GM12878 (cell line): Measurements from ENCODE around the gene ETFBKMT. TPM values are rescaled to one million over a fixed set of nuclear protein-coding genes. Genes with fewer than 3 reads are reported as not detected.

Experiments used
- ATAC-seq: fragments of 200-7000 bp; cut with Tn5 transposase; 3 replicates; pipeline ENCODE4 v1.9.1; 2020; ENCODE audit warnings: mild to moderate bottlenecking, moderate library complexity
- BruUV-seq: library from RNA; stranded (reverse); fragments of 400-500 nt; replicated peaks from 2 replicates; lab custom pipeline; 2021; lab: Mats Ljungman, UMichigan
- CTCF ChIA-PET: fragments of 300-600 bp; sonication (Branson Sonifier 250); formaldehyde crosslinking; extraction: SDS; loops from one replicate; lab custom pipeline; 2021; ENCODE audit warnings: inconsistent platforms; lab: Yijun Ruan, JAX
- POLR2A ChIA-PET: fragments of 350-600 bp; formaldehyde crosslinking; extraction: SDS; loops from one replicate; lab custom pipeline; 2021; ENCODE audit warnings: inconsistent platforms; lab: Charles Lee
- RAD21 ChIA-PET: fragments of 300-600 bp; sonication (Branson Sonifier 250); formaldehyde crosslinking; loops from one replicate; lab custom pipeline; 2023; ENCODE audit warnings: antibody characterized with exemption; ENCODE audit not compliant: unreplicated experiment; lab: Charles Lee
- SMC1A ChIA-PET: fragments of 300-600 bp; sonication (Branson Sonifier 250); formaldehyde crosslinking; loops from one replicate; lab custom pipeline; 2023; ENCODE audit not compliant: unreplicated experiment, uncharacterized antibody; lab: Charles Lee
- DNase-seq: peaks from one replicate; pipeline ENCODE4 v3.0.0-alpha.2; 2011; ENCODE audit warnings: low read depth, low spot score
- FAIRE-seq: peaks from 3 replicates; lab custom pipeline; 2011; peaks lifted over from hg19 to GRCh38; lab: Jason Lieb, UNC
- H2AFZ ChIP-seq: 2 replicates; pipeline ENCODE4 v1.6.0; 2011; ENCODE audit warnings: low read depth, low read length, control low read depth; ENCODE audit not compliant: control insufficient read depth
- H3K27ac ChIP-seq: 2 replicates; pipeline ENCODE4 v1.5.1; 2011; ENCODE audit warnings: control low read depth; ENCODE audit not compliant: control insufficient read depth, insufficient read depth
- H3K27me3 ChIP-seq, 2 experiments: replicated peaks in 1 of 2; 2 replicates each; pipeline versions ENCODE4 v1.6.0 to v1.6.1; 2011; ENCODE audit warnings: low read length in 1 of 2; ENCODE audit not compliant: control insufficient read depth in 2 of 2, insufficient read depth in 2 of 2
- H3K36me3 ChIP-seq, 2 experiments: 2 replicates each; pipeline ENCODE4 v1.5.1; 2011; ENCODE audit warnings: low read length in 1 of 2; ENCODE audit not compliant: control insufficient read depth in 2 of 2, insufficient read depth in 2 of 2
- H3K4me1 ChIP-seq: 2 replicates; pipeline ENCODE4 v1.6.1; 2011; ENCODE audit warnings: mild to moderate bottlenecking, low read length, moderate library complexity, mixed read lengths; ENCODE audit not compliant: control insufficient read depth, insufficient read depth
- H3K4me2 ChIP-seq: 2 replicates; pipeline ENCODE4 v1.6.0; 2011; ENCODE audit warnings: control low read depth; ENCODE audit not compliant: control insufficient read depth, insufficient read depth
- H3K4me3 ChIP-seq: fragments of 200-600 bp; sonication (generic); 2 replicates; pipeline ENCODE4 v1.5.1; 2016
- H3K79me2 ChIP-seq: 2 replicates; pipeline ENCODE4 v1.6.0; 2011; ENCODE audit warnings: low read length; ENCODE audit not compliant: control insufficient read depth, insufficient read depth
- H3K9ac ChIP-seq: 2 replicates; pipeline ENCODE4 v1.8.0; 2011; ENCODE audit warnings: low read length, control low read depth, mixed read lengths; ENCODE audit not compliant: control insufficient read depth, insufficient read depth
- H3K9me3 ChIP-seq: replicated peaks from 3 replicates; pipeline ENCODE4 v1.5.1; 2011; ENCODE audit warnings: mild to moderate bottlenecking, low read length; ENCODE audit not compliant: control insufficient read depth, insufficient read depth
- H4K20me1 ChIP-seq: 2 replicates; pipeline ENCODE4 v1.6.0; 2011; ENCODE audit not compliant: control insufficient read depth, insufficient read depth
- PRDM15 ChIP-seq: fragments of 450-650 bp; formaldehyde crosslinking; IDR thresholded peaks from 2 replicates; pipeline ENCODE4 v1.4.0; 2020; ENCODE audit warnings: mild to moderate bottlenecking, moderate library complexity
- RCOR1 ChIP-seq: conservative IDR thresholded peaks from 2 replicates; pipeline ENCODE4 v1.6.1; 2012; ENCODE audit warnings: low read depth, low read length, improper control_type of control experiment
- RFX5 ChIP-seq: IDR thresholded peaks from 2 replicates; pipeline ENCODE4 v1.6.1; 2011; ENCODE audit warnings: low read depth, low read length, improper control_type of control experiment
- RUNX3 ChIP-seq: IDR thresholded peaks from 2 replicates; pipeline ENCODE4 v1.6.1; 2012; ENCODE audit warnings: low read length, inconsistent platforms
- WGBS: methylation state at CpG from one replicate; pipeline ENCODE4 v1.1.6; 2016; ENCODE audit warnings: low lambda C conversion rate; ENCODE audit not compliant: insufficient replicate concordance, insufficient coverage; ENCODE audit errors: missing lambda C conversion rate; 5-methylcytosine and 5-hydroxymethylcytosine counted together
- in situ Hi-C: fragments of 300-500 bp; cut with MboI; formaldehyde crosslinking; loops from 9 replicates; pipeline ENCODE4 v1.14.3; 2018; ENCODE audit warnings: mixed read lengths
- intact Hi-C: fragments of 100-400 bp; cut with micrococcal nuclease; formaldehyde crosslinking; loops from one replicate; pipeline ENCODE4 v1.14.2; 2022; ENCODE audit not compliant: unreplicated experiment
- polyA plus RNA-seq, 11 experiments: library from polyadenylated mRNA; depleted of rRNA in 4 of 11; unstranded in 6 of 11; stranded (reverse) in 5 of 11; fragments of >200 nt; fragmentation: Nextera tagmentation in 4 of 11; fragmentation: Illumina TruSeq in 1 of 11; extraction: Ambion mirVana in 4 of 11; extraction: Trizol in 1 of 11; gene quantifications; 1 replicate in 1 of 11; 2 replicates in 10 of 11; pipeline versions ENCODE4 v1.2.1 to v1.2.3, GENCODE V29; 2011 to 2016; ENCODE audit warnings: inconsistent platforms in 2 of 11, missing spikeins in 2 of 11, low read depth in 1 of 11
- total RNA-seq, 4 experiments: library from RNA; depleted of rRNA in 3 of 4; stranded (reverse); fragments of >200 nt in 3 of 4; fragmentation: Illumina TruSeq in 1 of 4; extraction: Trizol in 1 of 4; gene quantifications; 2 replicates each; pipeline versions ENCODE4 v1.2.1 to v1.2.3, GENCODE V29; 2013 to 2021

Gene ETFBKMT
- total and polyA plus RNA-seq, 10 of the 15 experiments (the other 5 are each of a cell fraction or from before 2014, with no cell fraction given), result 0.25 to 1.1 (median 0.65) TPM

GRCh38 chr12:31622038-31622437, 37.5 kb upstream of the ETFBKMT start (continued):
- TF ChIP-seq PRDM15 (CRISPR knock-in tag) (no peak), RCOR1 (no peak)
- TF ChIP-seq, all 136 proteins: peak for 0

- no peak for ATAC-seq
These were observed 33.1 kb upstream of the ETFBKMT start for GRCh38 chr12:31626270-31626995.

More at GRCh38 chr12:31626270-31626995, 33.1 kb upstream of the ETFBKMT start:
- intact Hi-C loops, result no loop called here
- POLR2A ChIA-PET, result no interaction called here
- Histone ChIP-seq H3K4me3 (no peak overlapping the region), H4K20me1 (no peaks in the 10 kb centered on the region), H2AFZ (no peak overlapping the region), H3K27ac (no peak overlapping the region), H3K4me2 (no peak overlapping the region), H3K27me3 (no peaks in the 10 kb centered on the region), H3K4me1 (peaks cover under 1% of the 10 kb centered on the region; the same call in 1 of the 2 replicates)
- no peak for DNase-seq
- WGBS, result 45% methylated on average over 7 of the region's 7 CpGs
- no peak for TF ChIP-seq RFX5
- TF ChIP-seq RUNX3, result 0 out of 2 replicates have a peak, but pooled peaks have one; percentile 4
- TF ChIP-seq, all 136 proteins: peak for 1
- BruUV-seq, result no TSS peak
- SMC1A ChIA-PET, result no interaction called here
- in situ Hi-C loops, result no loop called here
- Histone ChIP-seq H3K9ac (no peak overlapping the region), H3K79me2 (no peaks in the 10 kb centered on the region), H3K9me3 (peaks cover 6% of the 10 kb centered on the region; the same call in 2 of the 3 replicates), H3K36me3 (no peaks in the 10 kb centered on the region)
- CTCF ChIA-PET, result no interaction called here
- FAIRE-seq, result no peak
- RAD21 ChIA-PET, result no interaction called here
